H1 (cell line): ENCODE measurements around the gene LINC01488. TPM values are rescaled to one million over a fixed set of nuclear protein-coding genes. Genes with fewer than 3 reads are reported as not detected.

ENCODE experiments used
- CTCF ChIA-PET: fragments of 300-600 bp; sonication (Branson Sonifier 250); formaldehyde crosslinking; loops from one replicate; lab custom pipeline; 2021; ENCODE audit not compliant: partially characterized antibody; lab: Charles Lee
- POLR2A ChIA-PET: fragments of 300-600 bp; sonication (Branson Sonifier 250); formaldehyde crosslinking; loops from one replicate; lab custom pipeline; 2021; ENCODE audit warnings: inconsistent platforms; ENCODE audit not compliant: partially characterized antibody; lab: Charles Lee
- DNase-seq, 2 experiments: peaks; one replicate each; pipeline versions ENCODE4 v3.0.0 to v3.0.0-alpha.2; 2010 to 2022; ENCODE audit warnings: low spot score in 2 of 2, low read depth in 1 of 2, mixed read lengths in 1 of 2
- FAIRE-seq: peaks from 2 replicates; lab custom pipeline; 2011; peaks lifted over from hg19 to GRCh38; lab: Jason Lieb, UNC
- H2AFZ ChIP-seq: 2 replicates; pipeline ENCODE4 v1.8.1; 2012; ENCODE audit warnings: low read length, inconsistent platforms
- H2AK5ac ChIP-seq: 2 replicates; pipeline ENCODE4 v1.6.1; 2013; ENCODE audit warnings: low read depth, low read length
- H2BK120ac ChIP-seq: replicated peaks from 2 replicates; pipeline ENCODE3; 2013; ENCODE audit warnings: low read depth, low read length, inconsistent platforms
- H2BK12ac ChIP-seq: 2 replicates; pipeline ENCODE4 v1.6.1; 2013; ENCODE audit warnings: low read depth, low read length
- H2BK15ac ChIP-seq: 2 replicates; pipeline ENCODE4 v1.6.1; 2013; ENCODE audit warnings: low read length
- H2BK20ac ChIP-seq: 2 replicates; pipeline ENCODE4 v1.6.1; 2013; ENCODE audit warnings: low read length
- H2BK5ac ChIP-seq: 2 replicates; pipeline ENCODE4 v1.6.1; 2013; ENCODE audit warnings: low read depth, low read length
- H3K14ac ChIP-seq: 2 replicates; pipeline ENCODE4 v1.6.1; 2013; ENCODE audit warnings: inconsistent platforms; ENCODE audit not compliant: insufficient read length
- H3K18ac ChIP-seq: 2 replicates; pipeline ENCODE4 v1.6.1; 2013; ENCODE audit warnings: low read length; ENCODE audit errors: extremely low read depth
- H3K23ac ChIP-seq: 2 replicates; pipeline ENCODE4 v1.6.1; 2013; ENCODE audit warnings: inconsistent platforms; ENCODE audit not compliant: insufficient read length
- H3K23me2 ChIP-seq: 2 replicates; pipeline ENCODE4 v1.6.1; 2013; ENCODE audit warnings: low read depth, low read length
- H3K27ac ChIP-seq: 2 replicates; pipeline ENCODE4 v1.6.1; 2011; ENCODE audit warnings: low read depth, low read length, inconsistent platforms
- H3K27me3 ChIP-seq, 4 experiments: replicated peaks in 1 of 4; 1 replicate in 1 of 4; 2 replicates in 3 of 4; pipeline versions ENCODE4 v1.6.1 to v1.8.1; 2011 to 2013; ENCODE audit warnings: low read length in 3 of 4, mild to moderate bottlenecking in 3 of 4, inconsistent platforms in 2 of 4, mixed read lengths in 2 of 4, moderate library complexity in 1 of 4; ENCODE audit not compliant: control insufficient read depth in 3 of 4, insufficient read depth in 3 of 4; ENCODE audit errors: extremely low read depth in 1 of 4
- H3K36me3 ChIP-seq, 4 experiments: 2 replicates each; pipeline versions ENCODE4 v1.6.1 to v1.8.1; 2011 to 2013; ENCODE audit warnings: mild to moderate bottlenecking in 4 of 4, low read length in 3 of 4, moderate library complexity in 2 of 4, control low read depth in 1 of 4, inconsistent platforms in 1 of 4; ENCODE audit not compliant: insufficient read depth in 4 of 4, control insufficient read depth in 2 of 4
- H3K4ac ChIP-seq: replicated peaks from 2 replicates; pipeline ENCODE3; 2013; ENCODE audit warnings: low read length, low read depth, mixed read lengths, inconsistent platforms; ENCODE audit not compliant: insufficient read length
- H3K4me1 ChIP-seq, 4 experiments: replicated peaks in 1 of 4; 1 replicate in 1 of 4; 2 replicates in 3 of 4; pipeline versions ENCODE4 v1.6.1 to v1.8.1; 2011 to 2013; ENCODE audit warnings: low read length in 3 of 4, inconsistent platforms in 2 of 4, mixed read lengths in 1 of 4; ENCODE audit not compliant: insufficient read depth in 4 of 4, control insufficient read depth in 3 of 4
- H3K4me2 ChIP-seq, 2 experiments: 2 replicates each; pipeline versions ENCODE4 v1.6.1 to v1.8.1; 2011 to 2013; ENCODE audit warnings: low read depth in 2 of 2, low read length in 2 of 2, control low read depth in 1 of 2, inconsistent platforms in 1 of 2, mild to moderate bottlenecking in 1 of 2; ENCODE audit not compliant: insufficient read depth in 1 of 2
- H3K4me3 ChIP-seq, 4 experiments: fragments of 200-600, 300-600 bp in 1 of 4; sonication (generic), shearing (Covaris generic), sonication (Bioruptor Twin) in 1 of 4; 2 replicates each; pipeline versions ENCODE4 v1.5.1 to v1.8.1; 2011 to 2016; ENCODE audit warnings: low read length in 4 of 4, low read depth in 3 of 4, control low read depth in 2 of 4, inconsistent platforms in 2 of 4, mild to moderate bottlenecking in 2 of 4, mixed read lengths in 1 of 4, moderate library complexity in 1 of 4; ENCODE audit not compliant: insufficient read depth in 2 of 4; ENCODE audit errors: extremely low read depth in 1 of 4
- H3K56ac ChIP-seq: replicated peaks from 2 replicates; pipeline ENCODE3; 2013; ENCODE audit warnings: low read depth, mild to moderate bottlenecking, mixed read lengths, low read length, inconsistent platforms; ENCODE audit not compliant: insufficient read length
- H3K79me1 ChIP-seq: 2 replicates; pipeline ENCODE4 v1.6.1; 2013; ENCODE audit warnings: low read depth, low read length, control low read depth
- H3K79me2 ChIP-seq, 2 experiments: 2 replicates each; pipeline versions ENCODE4 v1.6.1 to v1.8.1; 2012 to 2013; ENCODE audit warnings: low read length in 2 of 2, mild to moderate bottlenecking in 2 of 2, inconsistent platforms in 1 of 2; ENCODE audit not compliant: insufficient read depth in 2 of 2, control insufficient read depth in 1 of 2
- H3K9ac ChIP-seq, 4 experiments: replicated peaks in 1 of 4; 1 replicate in 1 of 4; 2 replicates in 3 of 4; pipeline versions ENCODE4 v1.6.1 to v1.8.1; 2011 to 2013; ENCODE audit warnings: low read depth in 3 of 4, low read length in 3 of 4, control low read depth in 2 of 4, mild to moderate bottlenecking in 2 of 4, moderate library complexity in 2 of 4, inconsistent platforms in 1 of 4; ENCODE audit errors: extremely low read depth in 1 of 4
- H3K9me3 ChIP-seq, 2 experiments: 2 replicates each; pipeline versions ENCODE4 v1.6.1 to v1.8.1; 2012 to 2013; ENCODE audit warnings: mild to moderate bottlenecking in 2 of 2, moderate library complexity in 2 of 2, control low read depth in 1 of 2, inconsistent platforms in 1 of 2, low read depth in 1 of 2, low read length in 1 of 2, mixed read lengths in 1 of 2; ENCODE audit not compliant: insufficient read depth in 2 of 2
- H4K20me1 ChIP-seq, 2 experiments: replicated peaks in 1 of 2; 2 replicates each; pipeline versions ENCODE3 to v1.8.1; 2011 to 2013; ENCODE audit warnings: inconsistent platforms in 2 of 2, low read length in 2 of 2, mild to moderate bottlenecking in 1 of 2; ENCODE audit not compliant: insufficient read depth in 2 of 2, control insufficient read depth in 1 of 2
- H4K5ac ChIP-seq: 2 replicates; pipeline ENCODE4 v1.6.1; 2013; ENCODE audit warnings: low read length, low read depth, mixed read lengths, inconsistent platforms; ENCODE audit not compliant: insufficient read length
- H4K8ac ChIP-seq: 2 replicates; pipeline ENCODE4 v1.8.0; 2013; ENCODE audit warnings: mild to moderate bottlenecking, moderate library complexity, low read length, inconsistent platforms; ENCODE audit not compliant: insufficient read depth; ENCODE audit errors: extremely low read depth
- H4K91ac ChIP-seq: replicated peaks from 2 replicates; pipeline ENCODE3; 2013; ENCODE audit warnings: low read length, mixed read lengths, inconsistent platforms; ENCODE audit not compliant: insufficient read length
- CHD2 ChIP-seq: IDR thresholded peaks from 2 replicates; pipeline ENCODE4 v1.6.1; 2012; ENCODE audit warnings: low read length, improper control_type of control experiment
- MAFK ChIP-seq: IDR thresholded peaks from 2 replicates; pipeline ENCODE4 v1.6.1; 2012; ENCODE audit warnings: low read depth, mild to moderate bottlenecking, improper control_type of control experiment, low read length
- POLR2A ChIP-seq, 2 experiments: IDR thresholded peaks; 1 replicate in 1 of 2; 2 replicates in 1 of 2; pipeline ENCODE4 v1.6.1; 2011; ENCODE audit warnings: low read depth in 2 of 2, low read length in 2 of 2, mild to moderate bottlenecking in 2 of 2; ENCODE audit errors: control extremely low read depth in 1 of 2
- WGBS, 2 experiments: shearing (Covaris generic) in 1 of 2; methylation state at CpG; one replicate each; pipeline versions ENCODE4 v1.1.6 to v1.1.7; 2013 to 2015; ENCODE audit warnings: low lambda C conversion rate in 2 of 2, mixed read lengths in 2 of 2, inconsistent platforms in 1 of 2, low coverage in 1 of 2, missing lambda C conversion rate in 1 of 2; ENCODE audit not compliant: insufficient replicate concordance in 2 of 2, insufficient coverage in 1 of 2, insufficient read length in 1 of 2; ENCODE audit errors: extremely low coverage in 1 of 2, missing lambda C conversion rate in 1 of 2; 5-methylcytosine and 5-hydroxymethylcytosine counted together
- polyA plus RNA-seq, 7 experiments: library from polyadenylated mRNA; depleted of rRNA in 3 of 7; stranded (reverse) in 5 of 7; unstranded in 2 of 7; fragments of >200 nt in 5 of 7; fragments of 200-250 nt in 2 of 7; gene quantifications; 1 replicate in 5 of 7; 2 replicates in 1 of 7; 4 replicates in 1 of 7; pipeline versions ENCODE4 v1.2.1 to v1.2.3, GENCODE V29; 2011 to 2013; ENCODE audit warnings: missing spikeins in 2 of 7, mixed read lengths in 2 of 7
- total RNA-seq: library from RNA; stranded (reverse); fragmentation: NEBNext Ultra II Directional; extraction: Animal tissue kit (Norgen Biotek cat#: 25700); gene quantifications from 2 replicates; pipeline ENCODE4 v1.2.1, GENCODE V29; 2021

Gene LINC01488
- total and polyA plus RNA-seq, 2 of the 8 experiments (the other 6 are each of a cell fraction or from before 2014, with no cell fraction given), result not detected

DNA sequence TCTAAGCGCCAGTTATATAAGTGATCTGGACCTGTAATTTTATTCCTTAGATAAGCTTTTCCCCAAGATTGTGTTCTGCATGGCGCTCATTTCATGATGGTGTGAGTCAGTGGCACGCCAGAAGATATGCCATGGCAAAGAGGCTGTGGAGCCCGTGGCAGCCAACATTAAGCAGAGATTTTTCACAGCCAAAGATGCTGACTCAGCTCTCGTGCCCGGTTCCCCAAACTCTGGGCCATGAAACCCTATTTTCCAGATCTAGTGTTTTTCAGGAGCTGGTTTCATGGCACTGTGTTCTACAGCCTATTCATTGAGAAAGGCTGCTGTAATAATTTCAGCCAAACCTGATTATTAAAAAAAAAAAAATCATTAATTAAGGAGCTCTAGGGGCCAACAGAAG lies 15.4 kb upstream of the LINC01488 start:
- H2AK5ac ChIP-seq, result no peak overlapping the region
- H3K79me2 ChIP-seq, result no peaks in the 10 kb centered on the region
- no peak overlapping the region for H2BK20ac ChIP-seq
- no peak overlapping the region for H4K91ac ChIP-seq
- no peaks in the 10 kb centered on the region; the same call in 1 of the 2 replicates for H3K79me1 ChIP-seq
- H2AFZ ChIP-seq, result no peak overlapping the region
- H4K8ac ChIP-seq, result no peak overlapping the region
- no peak overlapping the region for H3K4me3 ChIP-seq
- H3K14ac ChIP-seq, result no peak overlapping the region
- H3K36me3 ChIP-seq, result no peaks in the 10 kb centered on the region
- no peak overlapping the region for H3K4me2 ChIP-seq
- no peak overlapping the region for H3K18ac ChIP-seq
- ChIA-PET POLR2A (interaction anchor here (0.7 kb wide), 1 partner anchor 127 kb away, joined by 3 read pairs; no protein-coding TSS in a partner anchor), CTCF (interaction anchor here (0.6 to 1.4 kb wide), 5 partner anchors 9 to 387 kb away, joined by 3 to 12 read pairs (median 4); no protein-coding TSS in a partner anchor)
- peaks cover 0 to under 1% of the 10 kb centered on the region in 2 experiments; a peak in 1 of 4 replicates for H3K9me3 ChIP-seq
- DNase-seq, result no peak
- H4K5ac ChIP-seq, result no peak overlapping the region
- H2BK15ac ChIP-seq, result no peak overlapping the region
- no peak overlapping the region for H3K27ac ChIP-seq
- H2BK5ac ChIP-seq, result no peak overlapping the region
- TF ChIP-seq POLR2A (IDR thresholded peaks at IDR 0.05; ENCODE audit: control extremely low read depth in 1 of 2, low read depth in 2 of 2, low read length in 2 of 2) (no peak), MAFK (peak; percentile 84), CHD2 (no peak)
- H3K4me1 ChIP-seq, result peaks cover 0 to 3% (median 0%) of the 10 kb centered on the region in 4 experiments; a peak in 2 of 7 replicates
- no peak overlapping the region for H3K4ac ChIP-seq
- no peak overlapping the region for H3K9ac ChIP-seq
- no peaks in the 10 kb centered on the region for H3K23me2 ChIP-seq
- H2BK120ac ChIP-seq, result no peak overlapping the region
- FAIRE-seq, result no peak
- no peaks in the 10 kb centered on the region; a peak in 3 of 7 replicates for H3K27me3 ChIP-seq
- WGBS, 2 experiments, result 96% methylated on average over 6 of the region's 6 CpGs; no CpG with 5 or more reads in 1 of the 2 experiments
- H4K20me1 ChIP-seq, result no peaks in the 10 kb centered on the region
- no peak overlapping the region for H3K56ac ChIP-seq
- H3K23ac ChIP-seq, result no peak overlapping the region
- H2BK12ac ChIP-seq, result no peak overlapping the region
